ENCODE results near the gene SRSF1.
A peak's percentile ranks its signal among the peaks of the same experiment; 100 is the strongest.

The SRSF1 gene

DNA sequence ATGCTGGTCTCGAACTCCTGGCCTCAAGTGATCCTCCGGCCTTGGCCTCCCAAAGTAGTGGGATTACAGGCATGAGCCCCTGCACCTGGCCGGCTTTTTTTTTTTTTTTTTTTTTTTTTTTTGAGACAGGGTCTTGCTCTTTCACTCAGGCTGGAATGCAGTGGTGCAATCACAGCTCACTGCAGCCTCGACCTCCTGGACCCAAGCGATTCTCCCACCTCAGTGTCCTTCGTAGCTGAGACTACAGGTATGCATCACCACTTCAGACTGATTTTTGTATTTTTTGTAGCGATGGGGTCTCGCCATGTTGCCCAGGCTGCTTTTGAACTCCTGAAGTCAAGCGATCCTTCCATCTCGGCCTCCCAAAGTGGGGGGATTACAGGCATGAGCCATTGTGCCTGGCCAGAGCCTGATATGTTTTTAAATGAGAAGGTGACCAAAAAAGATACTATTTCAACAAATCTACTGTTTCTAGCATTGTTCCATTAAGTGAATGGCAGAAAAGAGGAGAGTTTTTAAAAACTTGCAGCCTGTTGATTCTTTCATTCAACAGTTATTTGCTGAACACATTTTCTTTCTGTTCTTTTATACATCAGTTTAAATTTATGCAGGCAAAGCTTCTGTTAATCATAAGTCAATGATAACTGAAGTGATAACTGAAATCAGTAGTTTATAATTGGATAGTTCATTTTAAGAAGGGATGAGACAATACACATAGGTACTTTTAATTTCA lies 3.2 kb upstream of the SRSF1 start:
- no peak for DNase-seq (ENCODE audit: low spot score)

DNA sequence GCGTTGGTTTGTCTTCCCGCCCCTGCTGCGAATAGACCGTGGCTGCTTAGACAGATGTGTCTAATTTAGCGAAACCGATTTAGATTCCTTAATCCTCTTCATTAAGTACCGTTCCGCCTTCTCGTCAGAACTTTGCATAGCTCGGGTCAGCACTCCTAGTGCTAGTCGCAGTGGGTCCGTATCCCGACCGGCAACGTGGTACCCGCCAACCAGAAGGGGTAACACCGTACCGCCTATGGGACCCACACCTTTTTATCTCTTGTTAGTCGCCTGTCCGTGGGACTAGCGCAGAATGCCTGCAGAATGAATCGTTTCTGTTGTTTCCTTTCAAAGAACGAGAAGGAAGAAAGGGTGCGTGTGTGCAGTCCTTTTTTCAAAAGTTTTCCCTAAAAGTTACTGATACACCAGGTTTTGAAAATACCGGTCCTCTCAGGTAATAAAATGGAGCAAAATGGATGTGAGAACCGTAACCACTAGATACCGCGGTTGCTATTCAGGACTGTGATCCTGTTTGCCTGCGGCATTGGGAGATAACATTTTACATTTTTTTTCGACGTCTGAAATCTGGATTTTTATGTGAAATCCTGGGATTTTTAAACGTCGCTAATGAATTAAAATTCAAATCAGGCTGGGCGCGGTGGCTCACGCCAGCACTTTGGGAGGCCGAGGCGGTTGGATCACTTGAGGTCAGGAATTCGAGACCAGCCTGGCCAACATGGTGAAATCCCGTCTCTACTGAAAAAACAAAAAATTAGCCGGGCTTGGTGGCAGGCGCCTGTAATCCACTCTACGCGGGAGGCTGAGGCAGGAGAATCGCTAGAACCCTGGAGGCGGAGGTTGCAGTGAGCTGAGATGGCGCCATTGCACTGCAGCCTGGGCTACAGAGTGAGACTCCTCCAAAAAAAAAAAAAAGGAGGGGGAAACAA lies 998 bp upstream of the SRSF1 start:
- peak; percentile 18 for DNase-seq (ENCODE audit: low spot score)

DNA sequence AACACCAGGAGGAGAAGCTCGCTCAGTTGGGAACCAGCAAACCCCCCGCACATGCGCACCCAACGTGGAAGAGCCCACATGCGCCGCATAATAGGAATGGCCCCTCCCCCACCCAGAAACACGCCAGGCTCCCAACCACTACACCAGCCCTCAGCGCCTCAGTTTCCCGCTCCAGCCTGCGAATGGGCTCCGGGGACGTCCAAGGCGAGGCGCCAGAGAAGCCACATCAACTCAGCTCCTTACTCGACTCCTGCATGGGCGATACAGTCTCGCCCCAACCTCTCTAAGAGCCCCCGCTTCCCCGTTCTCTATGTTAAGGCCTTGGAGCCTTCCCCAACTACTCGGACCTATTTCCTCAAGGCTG lies 504 bp downstream of the SRSF1 start:
- DNase-seq (ENCODE audit: low spot score), result peak; percentile 63

DNA sequence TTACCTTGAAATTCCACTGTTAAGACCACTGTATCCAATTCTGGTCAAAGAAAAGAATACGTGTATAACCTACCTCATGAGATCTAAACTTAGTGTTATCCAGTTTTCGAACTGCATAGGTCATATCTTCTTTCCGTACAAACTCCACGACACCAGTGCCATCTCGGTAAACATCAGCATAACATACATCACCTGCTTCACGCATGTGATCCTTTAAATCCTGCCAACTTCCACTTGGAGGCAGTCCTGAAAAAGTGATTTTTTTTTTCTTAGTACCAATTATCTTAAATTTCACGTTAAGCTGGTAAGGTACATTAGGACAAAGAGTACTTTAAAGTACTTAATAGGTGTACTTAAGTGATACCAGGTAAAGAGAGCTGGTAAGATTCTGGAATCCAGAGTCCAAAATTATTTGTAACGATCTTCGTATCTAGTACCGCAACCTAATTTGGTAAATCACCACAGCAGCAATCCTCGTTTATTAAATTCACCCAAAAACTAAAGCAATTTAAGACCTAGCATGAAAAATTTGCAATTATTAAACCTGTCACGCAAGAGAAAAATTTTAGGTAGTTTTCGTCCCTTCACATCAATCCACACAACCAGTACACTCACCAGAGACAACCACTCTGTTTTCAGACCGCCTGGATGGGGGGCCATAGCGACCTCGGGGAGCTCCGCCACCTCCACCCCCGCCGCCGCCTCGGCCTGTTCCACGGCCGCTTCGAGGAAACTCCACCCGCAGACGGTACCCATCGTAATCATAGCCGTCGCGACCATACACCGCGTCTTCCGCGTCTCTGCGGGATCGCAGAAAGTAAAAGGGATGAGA lies 1.1 kb downstream of the SRSF1 start:
- no peak for DNase-seq (ENCODE audit: low spot score)

DNA sequence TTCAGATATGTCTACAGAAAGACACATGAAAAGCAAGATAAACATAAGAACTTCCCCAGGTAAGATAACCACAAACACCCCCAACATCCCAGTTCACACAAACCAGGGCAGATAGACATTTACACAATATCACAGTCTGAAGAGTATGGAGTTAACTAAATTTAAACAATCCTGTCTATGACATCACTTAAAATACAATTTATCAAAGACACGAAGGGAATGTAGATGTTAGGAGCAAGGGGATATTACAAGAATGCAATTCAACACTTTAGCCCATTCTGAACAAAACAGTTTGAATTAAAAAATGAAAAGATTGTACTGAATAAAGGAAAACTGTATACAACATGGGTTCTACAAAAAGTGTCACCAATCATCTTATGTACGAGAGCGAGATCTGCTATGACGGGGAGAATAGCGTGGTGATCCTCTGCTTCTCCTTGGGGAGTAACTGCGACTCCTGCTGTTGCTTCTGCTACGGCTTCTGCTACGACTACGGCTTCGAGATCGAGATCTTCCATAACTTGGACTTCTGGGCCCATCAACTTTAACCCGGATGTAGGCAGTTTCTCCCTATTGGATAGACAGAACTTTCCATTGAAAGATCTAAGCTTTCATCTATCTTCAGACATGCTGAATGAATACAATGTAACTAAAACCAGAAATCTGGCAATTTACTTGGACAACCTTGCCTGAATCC lies 1.9 kb downstream of the SRSF1 start:
- no peak for DNase-seq (ENCODE audit: low spot score)

DNA sequence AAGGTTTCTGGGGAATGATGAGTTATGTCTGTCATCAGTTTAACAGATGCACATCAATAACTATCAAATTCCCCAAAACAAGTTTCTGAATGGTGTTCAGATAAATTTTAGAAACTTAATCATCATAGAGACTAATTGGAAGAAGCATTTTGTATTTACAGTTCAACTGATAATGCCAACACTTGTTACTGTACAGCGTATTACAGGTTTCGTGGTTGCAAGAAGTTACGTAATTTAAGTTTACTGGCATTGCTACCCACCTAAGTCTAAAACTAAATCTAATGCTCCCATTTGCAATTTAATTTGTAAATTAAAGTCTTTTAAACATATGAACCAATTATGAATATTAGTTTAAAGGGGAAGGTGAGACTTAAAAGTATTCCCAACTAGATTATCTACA lies 3.0 kb downstream of the SRSF1 start:
- DNase-seq (ENCODE audit: low spot score), result no peak

DNA sequence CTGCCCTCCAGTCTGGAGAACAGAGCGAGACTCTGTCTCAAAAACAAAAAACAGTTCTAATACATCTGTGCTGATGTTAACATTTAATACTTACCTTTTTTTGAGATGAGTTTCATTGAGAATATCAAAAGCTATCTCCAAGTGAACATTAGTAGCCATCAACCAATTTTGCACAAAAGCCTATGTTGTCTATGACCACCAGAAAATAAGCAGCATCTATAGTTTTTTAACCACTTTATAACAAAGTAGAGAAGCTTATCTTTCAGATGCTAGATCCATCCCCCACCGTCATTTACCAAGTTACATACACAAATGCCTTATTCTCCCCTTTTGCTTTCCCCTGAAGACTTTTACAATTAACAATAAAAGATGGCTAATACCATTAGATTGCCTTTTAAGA lies 4.1 kb downstream of the SRSF1 start:
- no peak for DNase-seq (ENCODE audit: low spot score)

DNA sequence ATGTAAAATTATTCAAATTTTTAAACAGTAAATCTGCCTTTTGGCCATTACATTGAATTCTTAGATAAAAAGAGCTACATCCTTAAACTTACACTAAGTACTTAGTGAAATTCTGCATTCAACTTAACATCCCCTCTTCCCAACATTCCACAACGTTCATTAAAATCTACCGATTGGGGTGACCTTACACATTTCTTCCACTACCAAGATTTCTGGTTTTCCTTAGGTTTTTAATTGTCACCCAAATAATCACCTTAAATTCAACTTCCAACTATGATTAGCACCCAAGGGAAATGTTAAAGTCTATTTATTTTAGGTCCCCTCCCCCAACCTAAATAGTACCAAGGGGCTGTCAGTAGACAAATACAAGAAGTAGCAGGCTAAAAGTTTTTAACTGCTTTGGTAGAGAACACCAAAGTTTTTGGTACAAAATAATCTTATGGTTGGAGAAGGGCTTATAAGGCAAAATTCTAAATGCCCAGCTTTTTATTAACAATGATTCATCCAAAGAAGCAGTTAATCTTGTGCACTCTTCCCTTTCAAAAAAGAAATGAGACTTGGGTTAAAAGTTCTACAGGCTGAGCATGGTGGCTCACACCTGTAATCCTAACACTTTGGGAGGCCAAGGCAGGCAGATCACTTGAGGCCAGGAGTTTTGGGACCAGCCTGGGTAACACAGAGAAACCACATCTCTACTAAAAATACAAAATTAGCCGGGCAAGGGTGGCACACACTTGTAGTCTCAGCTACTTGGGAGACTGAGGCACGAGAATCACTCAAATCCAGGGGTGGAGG lies 4.7 kb downstream of the SRSF1 start:
- DNase-seq (ENCODE audit: low spot score), result no peak

DNA sequence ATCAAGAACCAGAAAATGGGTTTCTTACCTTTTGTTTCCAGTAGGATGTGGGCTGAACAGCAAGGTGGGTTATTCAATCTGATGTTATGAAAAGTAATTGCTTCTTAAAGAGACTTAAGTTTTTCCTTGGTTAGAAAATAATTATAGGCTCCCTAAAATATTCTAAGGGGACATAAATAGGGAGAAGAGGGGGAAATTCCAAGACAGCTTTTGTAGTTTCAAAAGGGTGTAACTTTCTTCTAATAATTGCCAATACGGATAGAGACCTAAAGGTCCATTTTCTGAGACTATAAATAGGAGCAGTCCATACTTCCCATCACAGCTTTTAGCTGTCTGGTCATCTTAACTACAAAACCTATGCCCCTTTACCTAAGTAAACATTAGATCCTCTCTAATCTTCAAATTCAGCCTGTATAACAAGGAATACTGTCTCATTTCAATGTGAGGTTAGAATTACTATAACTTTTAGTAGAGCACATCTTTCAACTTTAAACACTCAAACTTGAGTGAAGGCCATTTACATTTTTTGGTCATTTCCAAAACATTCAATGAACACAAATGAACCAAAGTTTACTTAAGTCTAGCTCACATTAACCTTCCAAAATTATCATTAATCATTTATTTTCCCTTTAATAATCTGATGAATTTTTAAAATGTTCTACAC lies 5.5 kb downstream of the SRSF1 start:
- DNase-seq (ENCODE audit: low spot score), result no peak

DNA sequence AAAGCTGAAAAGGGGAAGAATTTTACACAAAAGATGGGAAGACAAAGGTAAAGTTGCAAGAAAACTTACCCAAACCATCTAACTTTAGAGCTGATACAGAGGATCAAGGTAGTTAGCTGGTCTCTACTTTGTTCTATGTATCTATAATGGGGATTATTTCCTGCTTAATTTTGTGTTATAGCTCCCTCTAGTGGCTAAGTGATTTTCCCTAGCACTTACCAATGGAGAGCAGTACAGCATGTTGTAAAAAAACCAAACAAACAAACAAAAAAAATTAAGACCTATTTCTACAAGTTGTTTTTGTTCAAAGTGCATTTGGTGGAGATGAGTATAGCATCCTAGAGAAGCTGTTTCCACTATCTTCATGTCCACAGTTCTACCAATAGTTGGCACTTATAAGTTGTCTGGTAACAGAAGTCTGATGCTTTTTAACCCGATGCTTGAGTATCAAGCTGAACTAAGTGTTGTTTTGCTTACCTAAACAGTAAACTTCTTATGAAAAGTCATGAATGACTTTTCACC lies 7.5 kb downstream of the SRSF1 start:
- DNase-seq (ENCODE audit: low spot score), result peak; percentile 27

DNA sequence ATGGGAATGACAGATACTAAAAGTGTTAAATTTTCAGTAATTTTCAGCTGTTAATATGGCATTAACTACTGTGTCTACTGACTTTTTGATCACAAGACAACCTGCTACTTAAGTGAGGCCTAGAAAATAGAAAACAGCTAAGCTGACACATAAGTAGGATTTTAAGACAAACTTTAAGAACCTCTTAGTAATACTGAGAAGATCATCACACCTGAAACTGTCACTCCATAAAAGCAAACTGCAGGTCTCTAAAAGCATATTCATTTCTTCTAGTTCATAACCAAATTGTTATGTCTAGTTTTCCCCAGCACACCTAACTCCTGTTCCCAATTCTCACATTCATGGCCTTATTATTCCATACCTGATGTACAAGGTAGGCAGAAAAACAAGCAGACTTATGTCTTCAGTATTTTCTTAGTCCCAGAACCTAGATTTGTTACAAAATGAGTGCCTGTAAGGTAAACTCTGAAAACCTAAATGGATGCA lies 8.0 kb downstream of the SRSF1 start:
- no peak for DNase-seq (ENCODE audit: low spot score)

DNA sequence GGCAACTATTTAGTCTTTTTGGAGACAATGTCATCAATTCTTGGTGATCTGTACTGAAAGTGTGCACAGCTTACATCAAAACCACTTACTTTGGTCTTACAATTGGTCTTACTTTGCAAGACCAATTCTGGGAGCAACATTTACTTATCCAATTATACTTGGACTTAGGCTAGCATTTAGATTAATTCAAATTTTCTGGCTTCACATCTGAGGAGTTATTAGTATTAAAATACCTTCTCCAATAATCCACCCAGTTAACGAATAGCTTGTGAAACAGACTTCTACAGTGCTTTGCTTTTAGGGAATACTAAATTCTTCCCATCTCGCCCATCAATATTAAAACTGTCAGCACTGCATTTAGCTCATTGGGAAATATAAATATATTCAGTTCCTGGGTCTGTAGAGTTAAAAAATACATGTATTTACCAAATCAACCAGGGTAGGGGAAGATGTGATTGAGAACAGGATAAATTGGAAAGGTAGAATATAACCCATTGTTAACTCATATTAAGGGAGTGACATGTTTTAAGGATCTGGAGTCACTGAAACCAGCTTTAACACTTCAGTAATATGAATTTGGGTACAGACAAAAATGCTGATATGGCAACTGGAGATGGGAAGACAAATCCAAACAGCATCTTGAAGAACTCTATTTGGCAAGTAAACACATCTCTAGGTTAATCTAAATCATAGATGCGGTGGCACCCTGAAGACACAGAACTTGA lies 9.8 kb downstream of the SRSF1 start:
- DNase-seq (ENCODE audit: low spot score), result no peak

DNA sequence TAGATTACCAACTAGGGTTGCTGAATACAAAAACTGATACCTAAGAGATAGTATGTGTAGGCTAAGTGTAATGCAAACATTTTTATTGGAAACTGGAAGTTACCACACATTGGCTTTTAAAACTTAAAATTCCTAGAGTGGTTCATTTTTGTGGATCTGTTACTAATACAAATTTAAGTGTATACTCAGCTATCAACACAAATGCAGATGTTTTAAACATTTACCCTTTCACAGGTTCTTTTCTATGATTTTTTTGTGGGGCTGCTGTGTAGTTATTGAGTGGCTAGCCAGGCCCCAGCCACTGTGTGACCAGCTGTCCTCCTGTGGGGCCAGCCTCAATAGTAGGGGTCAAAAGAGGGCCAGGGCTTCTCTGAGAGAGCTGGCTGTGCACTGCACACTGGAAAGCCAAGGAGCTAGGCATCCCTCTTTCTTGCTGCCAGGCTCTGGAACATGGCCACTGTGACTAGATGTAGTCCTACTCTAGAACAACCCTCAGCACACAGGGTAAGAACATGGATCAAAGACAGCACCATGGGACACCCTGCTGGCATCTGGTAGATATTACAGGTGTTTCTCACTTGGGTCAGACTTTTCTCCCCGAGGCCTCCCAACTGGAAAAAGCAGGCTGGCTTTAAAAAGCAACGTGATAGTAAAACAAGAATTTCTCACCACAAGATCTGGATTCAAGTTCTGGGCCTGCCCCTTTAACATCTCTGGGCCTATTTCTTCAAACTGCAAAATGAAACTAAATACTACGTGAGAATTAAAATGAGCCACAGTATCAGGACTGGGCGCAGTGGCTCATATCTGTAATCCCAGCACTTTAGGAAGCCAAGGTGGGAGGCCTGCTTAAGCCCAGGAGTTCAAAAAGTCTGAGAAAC lies 11.7 kb downstream of the SRSF1 start:
- peak; percentile 80 for DNase-seq (ENCODE audit: low spot score)

DNA sequence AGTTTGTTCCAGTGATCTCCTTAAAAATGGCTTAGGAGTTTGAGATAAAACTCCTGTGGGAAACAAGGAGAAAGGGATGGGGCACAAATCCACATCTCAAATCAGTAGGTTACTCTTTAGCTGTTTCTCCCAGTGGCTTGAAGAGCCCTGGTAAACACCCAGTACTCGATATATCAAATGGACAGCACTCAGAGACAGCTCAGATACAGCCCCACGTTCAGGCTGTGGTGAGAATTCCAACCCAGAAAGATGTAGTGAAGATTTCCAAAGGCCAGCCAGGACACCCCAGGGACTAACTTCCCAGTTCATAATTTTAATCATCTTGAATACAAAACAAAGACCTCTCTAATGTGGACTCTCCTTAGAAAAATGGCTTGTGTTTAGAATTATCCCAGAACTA lies 12.6 kb downstream of the SRSF1 start:
- no peak for DNase-seq (ENCODE audit: low spot score)

DNA sequence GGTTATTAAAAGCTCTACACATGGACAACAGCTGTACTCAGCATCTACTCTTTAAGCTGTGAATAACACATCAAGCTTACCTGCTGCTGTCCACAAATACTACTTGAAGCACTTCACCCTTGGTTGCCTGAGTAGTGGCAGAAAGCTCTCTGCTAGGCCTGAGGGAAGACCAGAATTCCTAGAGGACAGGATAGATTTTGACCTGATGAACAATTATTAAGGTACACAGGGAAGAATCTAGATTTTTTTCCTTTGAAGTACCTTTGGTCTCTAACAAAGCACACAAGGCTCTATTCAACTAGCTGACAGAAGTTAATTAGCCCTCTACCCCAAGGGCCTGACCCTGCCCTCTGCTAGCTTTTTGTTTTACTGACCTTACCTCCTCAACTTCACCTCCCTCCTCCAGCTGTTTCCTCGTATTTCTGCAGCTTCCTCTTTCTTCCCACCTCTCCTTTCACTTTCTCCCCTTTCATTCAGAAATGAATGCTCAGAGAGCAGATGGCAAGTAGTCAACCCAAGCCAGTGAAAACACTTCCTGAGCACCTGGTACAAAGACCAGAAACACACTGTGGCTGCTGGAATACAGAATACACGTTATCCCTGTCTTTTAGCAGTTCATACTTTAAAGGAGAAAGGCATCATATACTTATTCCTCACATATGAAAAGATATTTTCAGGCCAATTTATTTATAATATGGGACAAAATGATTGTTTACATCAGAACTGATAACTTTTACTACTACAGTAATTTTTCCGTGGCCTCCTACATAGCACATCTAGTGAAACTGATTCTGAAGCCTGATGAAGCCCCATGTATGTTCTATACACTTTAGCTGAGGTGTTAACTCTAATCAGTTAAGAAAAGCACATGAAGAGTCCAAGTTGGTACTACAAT lies 13.3 kb downstream of the SRSF1 start:
- DNase-seq (ENCODE audit: low spot score), result no peak

DNA sequence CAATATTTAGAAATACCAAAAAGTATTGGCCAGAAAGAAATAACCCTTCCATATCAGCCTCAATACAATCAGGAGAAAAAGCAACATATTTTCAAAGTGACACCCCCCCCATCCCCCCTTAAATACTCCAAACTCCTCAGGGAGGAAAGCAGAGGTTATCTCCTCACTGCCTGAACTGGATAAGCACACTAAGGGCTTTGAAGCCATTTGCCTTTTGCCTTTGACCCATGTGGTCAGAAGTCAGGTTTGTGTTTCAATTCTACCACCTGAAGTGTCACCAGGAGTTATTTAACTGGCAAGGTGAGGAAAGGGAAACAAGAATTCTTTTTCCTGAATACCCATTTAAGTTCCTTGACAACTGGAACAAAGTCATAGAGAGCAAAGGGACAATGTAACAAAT lies 15.5 kb downstream of the SRSF1 start:
- no peak for DNase-seq (ENCODE audit: low spot score)

DNA sequence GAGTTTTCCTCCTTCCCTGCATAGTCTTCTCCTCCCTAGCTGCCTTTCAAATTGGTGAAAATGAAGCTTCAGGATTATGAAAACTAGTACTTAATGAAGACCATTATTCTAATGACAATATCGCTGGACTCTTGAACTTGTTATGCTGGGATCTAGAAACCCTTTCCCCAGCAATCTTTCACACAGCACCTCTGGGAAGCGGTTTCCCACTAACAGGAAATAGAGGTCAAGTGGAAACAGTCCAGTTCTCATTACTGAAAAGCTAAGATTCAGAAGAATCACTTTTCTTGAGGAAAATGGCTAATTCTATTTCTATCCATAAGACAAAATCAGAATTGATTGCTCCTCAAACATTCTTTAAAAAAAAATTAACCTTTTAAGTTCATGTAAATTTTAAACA lies 17.0 kb downstream of the SRSF1 start:
- no peak for DNase-seq (ENCODE audit: low spot score)
